A673 (cell line): ENCODE data around the gene SUSD4.

Experiments used
- CTCF ChIP-seq: fragments of 300-800, 200-600 bp; sonication (generic); conservative IDR thresholded peaks from 2 replicates; pipeline ENCODE4 v1.5.1; 2017; ENCODE audit warnings: low read depth, mild to moderate bottlenecking, antibody characterized with exemption, low read length, moderate library complexity, mixed read lengths
- EZH2 ChIP-seq: fragments of 200-600 bp; sonication (generic); IDR thresholded peaks from 2 replicates; pipeline ENCODE4 v1.6.1; 2017; ENCODE audit warnings: borderline replicate concordance, low read depth, mild to moderate bottlenecking, mixed read lengths, antibody characterized with exemption, low read length; ENCODE audit not compliant: poor library complexity, severe bottlenecking

GRCh38 chr1:223378754-223379153 lies 14.8 kb upstream of the SUSD4 start:
- TF ChIP-seq CTCF, result no peak
- TF ChIP-seq EZH2, result no peak
